ENCODE data around the gene AQP12B.

AQP12B gene

GRCh38 chr2:240646900-240647502 lies 35.7 kb downstream of the AQP12B start:
- no peak for DNase-seq

- DNase-seq = no peak
Measured at GRCh38 chr2:240646176-240646899, 36.3 kb downstream of the AQP12B start.

GRCh38 chr2:240645801-240646175 lies 36.9 kb downstream of the AQP12B start:
- no peak for DNase-seq

- no peak for DNase-seq
Measured at GRCh38 chr2:240645346-240645745, 37.3 kb downstream of the AQP12B start.

GRCh38 chr2:240644859-240645301 lies 37.8 kb downstream of the AQP12B start:
- no peak for DNase-seq

- no peak for DNase-seq
Measured at GRCh38 chr2:240644171-240644651, 38.5 kb downstream of the AQP12B start.

GRCh38 chr2:240643811-240644150 lies 38.9 kb downstream of the AQP12B start:
- DNase-seq = no peak

- no peak for DNase-seq
Measured at GRCh38 chr2:240643093-240643810, 39.4 kb downstream of the AQP12B start.

GRCh38 chr2:240642806-240643092 lies 39.9 kb downstream of the AQP12B start:
- no peak for DNase-seq

- DNase-seq = no peak
Measured at GRCh38 chr2:240642061-240642805, 40.5 kb downstream of the AQP12B start.

GRCh38 chr2:240640939-240641338 lies 41.7 kb downstream of the AQP12B start:
- DNase-seq = peak; percentile 54

GRCh38 chr2:240639566-240639965 lies 43.1 kb downstream of the AQP12B start:
- DNase-seq = no peak

GRCh38 chr2:240638512-240639160 lies 44.0 kb downstream of the AQP12B start:
- DNase-seq = no peak

- DNase-seq = no peak
Measured at GRCh38 chr2:240637901-240638345, 44.8 kb downstream of the AQP12B start.

GRCh38 chr2:240637116-240637900 lies 45.4 kb downstream of the AQP12B start:
- no peak for DNase-seq

GRCh38 chr2:240636563-240637115 lies 46.0 kb downstream of the AQP12B start:
- no peak for DNase-seq

GRCh38 chr2:240635998-240636547 lies 46.6 kb downstream of the AQP12B start:
- no peak for DNase-seq

GRCh38 chr2:240635121-240635997 lies 47.3 kb downstream of the AQP12B start:
- DNase-seq = no peak

- DNase-seq = no peak
Measured at GRCh38 chr2:240632306-240632721, 50.4 kb downstream of the AQP12B start.

Measured in activated CD4-positive, alpha-beta T cell treated with anti-CD3 and anti-CD28 coated beads for 48 hours (primary cell).